Smooth muscle cell (in vitro differentiated cells): Measurements from ENCODE around the gene PDXP. TPM values are rescaled to one million over a fixed set of nuclear protein-coding genes. Genes with fewer than 3 reads are reported as not detected.

Experiments used
- DNase-seq: peaks from one replicate; lab custom pipeline; 2025; ENCODE audit not compliant: unreplicated experiment; lab: John Stamatoyannopoulos, UW
- H2AFZ ChIP-seq: fragments of 200-600 bp; sonication (generic); 2 replicates; pipeline ENCODE4 v1.6.0; 2016; ENCODE audit warnings: antibody characterized with exemption, low read depth, mild to moderate bottlenecking
- H3F3A ChIP-seq: fragments of 200-600 bp; sonication (generic); 2 replicates; pipeline ENCODE4 v1.6.0; 2017; ENCODE audit warnings: antibody characterized with exemption, low read depth
- H3K27ac ChIP-seq: fragments of 200-600 bp; sonication (generic); 2 replicates; pipeline ENCODE4 v1.5.1; 2016; ENCODE audit warnings: low read depth, mild to moderate bottlenecking
- H3K27me3 ChIP-seq: fragments of 200-600 bp; sonication (generic); 2 replicates; pipeline ENCODE4 v1.6.1; 2016; ENCODE audit warnings: low read depth, mild to moderate bottlenecking
- H3K36me3 ChIP-seq: fragments of 200-600 bp; sonication (generic); 2 replicates; pipeline ENCODE4 v1.5.1; 2016; ENCODE audit warnings: low read depth
- H3K4me1 ChIP-seq: fragments of 200-600 bp; sonication (generic); 2 replicates; pipeline ENCODE4 v1.5.1; 2016; ENCODE audit warnings: low read depth
- H3K4me2 ChIP-seq: fragments of 200-600 bp; sonication (generic); 2 replicates; pipeline ENCODE4 v1.6.0; 2016; ENCODE audit warnings: mild to moderate bottlenecking
- H3K4me3 ChIP-seq: fragments of 200-600 bp; sonication (generic); 2 replicates; pipeline ENCODE4 v1.5.1; 2016; ENCODE audit warnings: mild to moderate bottlenecking
- H3K79me2 ChIP-seq: fragments of 200-600 bp; sonication (generic); 2 replicates; pipeline ENCODE4 v1.6.0; 2016; ENCODE audit warnings: low read depth, mild to moderate bottlenecking
- H3K9ac ChIP-seq: fragments of 200-600 bp; sonication (generic); 2 replicates; pipeline ENCODE4 v1.6.0; 2016; ENCODE audit warnings: low read depth
- H3K9me3 ChIP-seq: fragments of 200-600 bp; sonication (generic); replicated peaks from 2 replicates; pipeline ENCODE4 v1.5.1; 2016; ENCODE audit warnings: low read depth
- H4K20me1 ChIP-seq: fragments of 200-600 bp; sonication (generic); 2 replicates; pipeline ENCODE4 v1.6.0; 2016; ENCODE audit warnings: low read depth
- WGBS: methylation state at CpG from one replicate; pipeline ENCODE4 v1.1.7; 2016; ENCODE audit warnings: low lambda C conversion rate; 5-methylcytosine and 5-hydroxymethylcytosine counted together
- polyA plus RNA-seq: library from polyadenylated mRNA; unstranded; fragments of >200 nt; fragmentation: Nextera tagmentation; extraction: Ambion mirVana; gene quantifications from 2 replicates; pipeline ENCODE4 v1.2.1, GENCODE V29; 2016
- total RNA-seq: library from RNA; depleted of rRNA; stranded (reverse); fragments of >200 nt; gene quantifications from 2 replicates; pipeline ENCODE4 v1.2.3, GENCODE V29; 2014
- TF ChIP-seq, protein P1 (sequence below): fragments of 200-600 bp; sonication (generic); IDR thresholded peaks from 2 replicates; pipeline ENCODE4 v1.5.1; 2017; ENCODE audit warnings: borderline replicate concordance, mild to moderate bottlenecking, antibody characterized with exemption; ENCODE audit not compliant: insufficient read depth, poor library complexity, severe bottlenecking

Gene PDXP
- total and polyA plus RNA-seq, 2 experiments from 2014 or later: 16.5 to 20.7 TPM

DNA sequence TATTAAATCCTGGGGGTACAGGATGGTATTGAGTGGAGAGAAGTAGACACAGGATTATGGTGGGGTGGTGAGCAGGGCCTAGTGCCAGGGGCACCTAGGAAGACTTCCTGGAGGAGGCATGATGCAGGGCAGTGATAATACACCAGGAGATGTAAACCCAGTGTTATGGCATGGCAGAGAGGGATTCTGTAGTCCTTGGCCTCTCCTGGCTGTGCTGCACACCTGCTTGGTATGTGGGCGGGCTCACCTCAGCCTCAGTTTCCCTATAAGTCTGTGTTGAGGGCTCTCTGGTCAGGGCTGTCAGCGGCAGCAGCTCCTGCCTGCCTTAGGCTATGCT is 2.2 kb downstream of the PDXP start:
- H3K27me3 ChIP-seq: no peaks in the 10 kb centered on the region

DNA sequence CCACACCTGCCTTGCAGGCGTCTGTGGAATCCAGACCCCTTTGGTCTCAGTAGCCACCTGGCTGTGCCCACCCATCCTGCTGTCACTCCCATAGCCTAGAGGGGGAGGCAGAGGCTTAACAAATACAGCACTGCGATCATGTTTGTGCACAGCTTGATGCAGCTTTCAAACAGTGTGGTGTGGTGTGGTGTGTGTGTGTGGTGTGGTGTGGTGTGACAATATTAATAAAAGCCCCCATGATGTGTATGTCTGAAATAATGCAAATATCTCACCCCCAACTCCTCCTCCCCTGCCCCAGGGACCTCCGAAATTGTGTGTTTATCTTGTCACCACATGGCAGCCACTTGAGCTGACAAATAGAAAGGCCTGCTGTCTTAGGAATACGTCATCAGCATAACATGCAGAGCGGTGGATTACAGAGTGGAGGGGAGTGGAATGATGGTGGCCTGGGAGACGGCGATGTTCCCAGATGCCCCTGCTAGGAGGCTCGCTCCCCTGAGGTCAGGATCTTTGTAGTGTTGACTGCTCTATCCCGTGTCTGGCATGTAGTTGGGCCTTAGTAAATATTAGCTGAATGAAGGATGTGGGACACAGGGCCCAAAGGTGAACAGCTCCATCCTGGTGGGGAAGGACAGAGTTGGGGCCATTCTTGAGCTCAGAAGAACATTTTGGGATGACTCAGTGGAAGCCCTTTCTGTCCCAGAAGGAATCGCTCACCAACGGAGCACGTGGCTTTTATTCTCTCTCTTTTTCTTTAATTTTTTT is 2.8 kb downstream of the PDXP start:
- H3K4me2 ChIP-seq: peak overlapping the region; percentile 52
- no peaks in the 10 kb centered on the region for H3K36me3 ChIP-seq
- H3K9ac ChIP-seq: no peak overlapping the region
- TF ChIP-seq, protein P1, sequence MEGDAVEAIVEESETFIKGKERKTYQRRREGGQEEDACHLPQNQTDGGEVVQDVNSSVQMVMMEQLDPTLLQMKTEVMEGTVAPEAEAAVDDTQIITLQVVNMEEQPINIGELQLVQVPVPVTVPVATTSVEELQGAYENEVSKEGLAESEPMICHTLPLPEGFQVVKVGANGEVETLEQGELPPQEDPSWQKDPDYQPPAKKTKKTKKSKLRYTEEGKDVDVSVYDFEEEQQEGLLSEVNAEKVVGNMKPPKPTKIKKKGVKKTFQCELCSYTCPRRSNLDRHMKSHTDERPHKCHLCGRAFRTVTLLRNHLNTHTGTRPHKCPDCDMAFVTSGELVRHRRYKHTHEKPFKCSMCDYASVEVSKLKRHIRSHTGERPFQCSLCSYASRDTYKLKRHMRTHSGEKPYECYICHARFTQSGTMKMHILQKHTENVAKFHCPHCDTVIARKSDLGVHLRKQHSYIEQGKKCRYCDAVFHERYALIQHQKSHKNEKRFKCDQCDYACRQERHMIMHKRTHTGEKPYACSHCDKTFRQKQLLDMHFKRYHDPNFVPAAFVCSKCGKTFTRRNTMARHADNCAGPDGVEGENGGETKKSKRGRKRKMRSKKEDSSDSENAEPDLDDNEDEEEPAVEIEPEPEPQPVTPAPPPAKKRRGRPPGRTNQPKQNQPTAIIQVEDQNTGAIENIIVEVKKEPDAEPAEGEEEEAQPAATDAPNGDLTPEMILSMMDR: peak; percentile 19
- no peak overlapping the region for H3K4me3 ChIP-seq
- no peak overlapping the region for H2AFZ ChIP-seq
- no peak for DNase-seq
- no peaks in the 10 kb centered on the region for H3K9me3 ChIP-seq
- peaks cover 32% of the 10 kb centered on the region for H3K79me2 ChIP-seq
- no peaks in the 10 kb centered on the region for H3F3A ChIP-seq
- peaks cover 39% of the 10 kb centered on the region for H4K20me1 ChIP-seq
- no peaks in the 10 kb centered on the region for H3K27me3 ChIP-seq
- peak overlapping the region; percentile 70 for H3K27ac ChIP-seq
- H3K4me1 ChIP-seq: peaks cover 12% of the 10 kb centered on the region
- WGBS: 40% methylated on average over 12 of the region's 12 CpGs

More for the DNA sequence above, 2.2 kb downstream of the PDXP start:
- Histone ChIP-seq H3K36me3 (no peaks in the 10 kb centered on the region), H2AFZ (no peak overlapping the region), H3K9ac (no peak overlapping the region), H3K9me3 (no peaks in the 10 kb centered on the region), H4K20me1 (peaks cover 39% of the 10 kb centered on the region), H3K4me3 (no peak overlapping the region), H3K79me2 (peaks cover 32% of the 10 kb centered on the region), H3K27ac (peak overlapping the region; percentile 70), H3K4me2 (no peak overlapping the region), H3F3A (no peaks in the 10 kb centered on the region), H3K4me1 (peaks cover 12% of the 10 kb centered on the region)
- 81% methylated on average over 2 of the region's 2 CpGs for WGBS
- DNase-seq: no peak
- TF ChIP-seq, protein P1: no peak

DNA sequence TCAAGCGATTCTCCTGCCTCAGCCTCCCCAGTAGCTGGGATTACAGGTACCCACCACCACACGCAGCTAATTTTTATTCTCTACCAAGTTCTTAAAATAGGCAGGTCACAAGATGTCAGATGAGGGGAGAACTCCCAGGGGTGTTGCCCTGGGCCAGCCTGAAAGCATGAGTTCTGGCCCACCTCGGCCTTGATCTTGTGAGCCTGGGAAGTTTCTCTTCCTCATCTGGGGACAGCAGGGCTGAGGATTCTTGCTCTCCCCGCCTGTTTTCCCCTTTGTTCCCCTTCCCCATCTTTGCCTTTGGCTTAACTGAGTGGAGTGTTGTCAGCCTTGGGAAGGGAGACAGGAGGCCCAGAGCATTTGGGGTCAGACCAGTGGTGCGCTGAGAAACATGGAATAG is 3.5 kb downstream of the PDXP start:
- peak overlapping the region; percentile 70 for H3K27ac ChIP-seq
- H3F3A ChIP-seq: no peaks in the 10 kb centered on the region
- H3K27me3 ChIP-seq: no peaks in the 10 kb centered on the region
- no peak for DNase-seq
- H3K4me3 ChIP-seq: no peak overlapping the region
- TF ChIP-seq, protein P1: no peak
- H4K20me1 ChIP-seq: peaks cover 39% of the 10 kb centered on the region
- no peaks in the 10 kb centered on the region for H3K36me3 ChIP-seq
- peaks cover 12% of the 10 kb centered on the region for H3K4me1 ChIP-seq
- 97% methylated on average over 5 of the region's 5 CpGs for WGBS
- no peak overlapping the region for H2AFZ ChIP-seq
- H3K9me3 ChIP-seq: no peaks in the 10 kb centered on the region
- H3K4me2 ChIP-seq: no peak overlapping the region
- peaks cover 32% of the 10 kb centered on the region for H3K79me2 ChIP-seq
- H3K9ac ChIP-seq: no peak overlapping the region
